ENCODE measurements around the gene PLEKHN1.
"Not testable (repeated sequence)": the region's sequence is repeated elsewhere in the genome, so short reads cannot be mapped to it uniquely, and the experiment has no call there.

PLEKHN1 gene

DNA sequence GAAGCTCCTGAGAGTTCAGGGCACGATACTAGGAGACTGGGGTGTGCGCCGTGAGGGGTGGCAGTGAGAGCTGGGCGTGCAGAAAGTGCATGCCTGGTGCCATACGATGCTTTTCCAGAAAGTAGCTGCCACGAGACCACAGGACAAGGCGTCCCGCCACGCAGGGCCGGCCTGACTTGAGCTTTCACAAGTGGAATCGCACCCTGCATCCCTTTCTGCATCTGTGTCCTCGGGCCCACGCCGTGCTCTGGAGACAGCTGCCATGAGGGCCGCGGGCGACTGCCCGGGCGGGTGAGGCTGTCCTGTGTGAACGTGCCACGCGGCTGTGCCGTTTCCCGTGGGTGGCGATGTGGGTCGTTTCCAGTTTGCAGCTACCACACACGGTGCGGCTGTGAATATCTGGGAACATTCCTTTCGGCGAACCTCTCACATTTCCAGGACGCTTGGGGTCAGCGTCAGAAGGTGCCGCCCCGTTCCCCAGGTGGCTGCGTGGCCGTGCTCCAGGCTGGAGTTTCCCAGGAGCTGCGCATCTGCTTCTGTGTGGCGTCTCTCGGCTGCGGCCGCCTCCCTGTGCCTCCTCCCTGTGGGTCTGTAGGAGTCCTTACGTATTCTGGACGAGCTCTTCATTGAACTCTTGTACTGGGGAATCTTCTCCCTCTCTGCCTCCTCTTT, 16.6 kb downstream of the PLEKHN1 start:
- peaks cover 49% of the 10 kb centered on the region for H3K27me3 ChIP-seq (ENCODE audit: insufficient read depth, low read length)
- H3K4me1 ChIP-seq (ENCODE audit: insufficient read depth, low read length) = no peaks in the 10 kb centered on the region
- H3K36me3 ChIP-seq (ENCODE audit: insufficient read depth, low read length) = no peaks in the 10 kb centered on the region
- no peak overlapping the region for H3K9ac ChIP-seq (ENCODE audit: low read depth, low read length)
- H3K9me3 ChIP-seq (ENCODE audit: insufficient read depth, low read depth, low read length) = no peaks in the 10 kb centered on the region
- WGBS = 87% methylated on average over 43 of the region's 43 CpGs
- H3K4me3 ChIP-seq (ENCODE audit: low read length) = no peak overlapping the region
- no peak overlapping the region for H3K27ac ChIP-seq (ENCODE audit: low read depth, low read length)

DNA sequence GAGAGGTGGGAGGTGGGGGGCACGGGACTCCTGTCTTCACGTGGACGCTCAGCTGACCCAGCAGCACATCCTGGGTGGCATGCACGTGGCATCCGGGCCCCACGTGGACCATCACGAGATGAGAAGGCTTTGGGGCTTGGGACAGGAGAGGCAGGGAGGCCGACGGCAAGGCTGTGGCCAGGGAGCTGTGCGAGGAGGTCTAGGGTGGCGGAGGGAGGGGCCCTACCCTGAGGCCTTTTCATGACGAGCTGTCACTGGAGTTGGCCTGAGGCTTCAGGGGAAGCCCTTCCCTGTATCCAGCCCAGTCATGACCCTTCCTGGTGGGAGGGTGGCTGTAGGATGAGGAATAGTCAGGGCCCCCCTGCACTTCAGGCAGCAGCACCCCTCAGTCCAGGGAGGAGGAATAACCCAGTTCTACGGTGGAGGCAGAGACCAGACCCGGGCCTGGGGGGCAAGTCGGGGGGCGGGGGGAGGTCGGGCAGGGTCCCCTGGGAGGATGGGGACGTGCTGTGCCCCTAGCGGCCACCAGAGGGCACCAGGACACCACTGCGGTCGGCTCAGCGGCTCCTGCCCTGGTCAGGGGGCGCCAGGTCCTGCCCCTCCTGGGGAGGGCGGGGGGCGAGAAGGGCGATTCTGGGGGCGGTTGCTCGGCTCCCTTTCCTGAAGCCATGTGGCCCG, 17.7 kb downstream of the PLEKHN1 start:
- 23% methylated on average over 29 of the region's 29 CpGs for WGBS
- no peak overlapping the region for H3K9ac ChIP-seq (ENCODE audit: low read depth, low read length)
- no peak overlapping the region for H3K27ac ChIP-seq (ENCODE audit: low read depth, low read length)
- H3K4me3 ChIP-seq (ENCODE audit: low read length) = no peak overlapping the region
- H3K4me1 ChIP-seq (ENCODE audit: insufficient read depth, low read length) = no peaks in the 10 kb centered on the region
- H3K36me3 ChIP-seq (ENCODE audit: insufficient read depth, low read length) = no peaks in the 10 kb centered on the region
- peaks cover 55% of the 10 kb centered on the region for H3K27me3 ChIP-seq (ENCODE audit: insufficient read depth, low read length)
- no peaks in the 10 kb centered on the region for H3K9me3 ChIP-seq (ENCODE audit: insufficient read depth, low read depth, low read length)

DNA sequence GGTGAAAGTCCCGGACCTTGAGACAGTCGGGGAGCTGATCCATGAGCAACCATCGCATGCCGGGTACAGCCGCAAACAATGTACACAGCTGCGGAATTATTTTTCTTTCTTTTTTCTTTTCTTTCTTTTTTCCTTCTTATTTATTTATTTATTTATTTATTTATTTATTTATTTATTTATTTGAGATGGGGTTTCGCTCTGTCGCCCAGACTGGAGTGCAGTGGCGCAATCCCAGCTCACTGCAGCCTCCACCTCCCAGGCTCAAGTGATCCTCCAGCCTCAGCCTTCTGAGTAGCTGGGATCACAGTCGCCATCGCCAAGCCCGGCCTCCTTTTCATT, 18.2 kb downstream of the PLEKHN1 start:
- Histone ChIP-seq H3K27me3 (ENCODE audit: insufficient read depth, low read length) (peaks cover 60% of the 10 kb centered on the region), H3K27ac (ENCODE audit: low read depth, low read length) (no peak overlapping the region), H3K4me3 (ENCODE audit: low read length) (no peak overlapping the region), H3K36me3 (ENCODE audit: insufficient read depth, low read length) (no peaks in the 10 kb centered on the region), H3K4me1 (ENCODE audit: insufficient read depth, low read length) (no peaks in the 10 kb centered on the region), H3K9ac (ENCODE audit: low read depth, low read length) (no peak overlapping the region), H3K9me3 (ENCODE audit: insufficient read depth, low read depth, low read length) (no peaks in the 10 kb centered on the region)
- WGBS = 66% methylated on average over 9 of the region's 12 CpGs

DNA sequence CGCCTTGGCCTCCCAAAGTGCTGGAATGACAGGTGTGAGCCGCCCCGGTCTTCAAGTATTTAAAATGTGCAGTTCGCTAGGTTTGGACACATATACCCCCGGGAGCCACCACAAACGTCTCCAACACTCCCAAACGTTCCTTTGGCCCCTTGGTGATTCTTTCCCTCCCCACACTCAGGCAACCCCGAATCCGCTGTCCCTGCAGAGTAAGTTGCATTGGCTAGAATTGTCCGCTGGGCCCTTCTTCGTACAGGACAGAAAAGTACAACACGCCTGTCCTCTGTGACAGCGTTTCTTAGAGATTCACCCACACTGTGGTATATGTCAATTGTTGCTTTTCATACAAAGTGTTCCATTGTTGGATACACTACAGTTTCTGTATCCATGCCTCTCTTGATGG, 18.8 kb downstream of the PLEKHN1 start:
- 84% methylated on average over 12 of the region's 13 CpGs for WGBS
- Histone ChIP-seq H3K4me3 (ENCODE audit: low read length) (no peak overlapping the region), H3K36me3 (ENCODE audit: insufficient read depth, low read length) (no peaks in the 10 kb centered on the region), H3K9me3 (ENCODE audit: insufficient read depth, low read depth, low read length) (no peaks in the 10 kb centered on the region), H3K4me1 (ENCODE audit: insufficient read depth, low read length) (no peaks in the 10 kb centered on the region), H3K9ac (ENCODE audit: low read depth, low read length) (no peak overlapping the region), H3K27ac (ENCODE audit: low read depth, low read length) (no peak overlapping the region), H3K27me3 (ENCODE audit: insufficient read depth, low read length) (peaks cover 64% of the 10 kb centered on the region)

DNA sequence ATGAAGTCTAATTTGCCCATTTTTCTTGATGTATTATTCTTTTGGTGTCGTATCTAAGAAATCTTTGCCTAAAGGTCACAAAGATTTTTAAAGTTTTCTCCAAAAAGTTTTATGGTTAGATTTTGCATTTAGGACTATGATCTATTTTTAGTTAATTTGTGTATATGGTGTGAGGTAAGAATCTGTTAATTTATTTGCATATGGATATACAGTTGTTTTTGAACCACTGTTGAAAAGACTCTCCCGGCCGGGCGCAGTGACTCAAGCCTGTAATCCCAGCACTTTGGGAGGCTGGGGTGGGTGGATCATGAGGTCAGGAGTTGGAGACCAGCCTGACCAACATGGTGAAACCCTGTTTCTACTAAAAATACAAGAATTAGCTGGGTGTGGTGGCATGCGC, 21.8 kb downstream of the PLEKHN1 start:
- H3K4me3 ChIP-seq (ENCODE audit: low read length); H3K27ac ChIP-seq (ENCODE audit: low read depth, low read length); H3K9ac ChIP-seq (ENCODE audit: low read depth, low read length); H3K36me3 ChIP-seq (ENCODE audit: insufficient read depth, low read length); H3K9me3 ChIP-seq (ENCODE audit: insufficient read depth, low read depth, low read length); H3K4me1 ChIP-seq (ENCODE audit: insufficient read depth, low read length): not testable (repeated sequence)
- H3K27me3 ChIP-seq (ENCODE audit: insufficient read depth, low read length) = peaks cover 51% of the 10 kb centered on the region
- 79% methylated on average over 5 of the region's 5 CpGs for WGBS

DNA sequence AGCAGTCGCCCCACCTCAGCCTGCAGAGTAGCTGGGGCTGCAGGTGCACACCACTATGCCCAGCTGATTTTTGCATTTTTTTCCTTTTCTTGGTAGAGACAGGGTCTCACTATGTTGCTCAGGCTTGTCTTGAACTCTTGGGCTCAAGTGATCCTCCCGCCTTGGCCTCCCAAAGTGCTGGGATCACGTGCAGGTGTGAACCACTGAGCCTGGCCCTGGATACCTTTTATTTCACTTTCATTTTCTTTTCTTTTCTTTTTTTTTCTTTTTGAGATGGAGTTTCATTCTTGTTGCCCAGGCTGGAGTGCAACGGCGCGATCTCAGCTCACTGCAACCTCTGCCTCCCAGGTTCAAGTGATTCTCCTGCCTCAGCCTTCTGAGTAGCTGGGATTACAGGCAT, 25.0 kb downstream of the PLEKHN1 start:
- H3K4me1 ChIP-seq (ENCODE audit: insufficient read depth, low read length); H3K4me3 ChIP-seq (ENCODE audit: low read length); H3K27ac ChIP-seq (ENCODE audit: low read depth, low read length); H3K36me3 ChIP-seq (ENCODE audit: insufficient read depth, low read length); H3K9me3 ChIP-seq (ENCODE audit: insufficient read depth, low read depth, low read length); H3K9ac ChIP-seq (ENCODE audit: low read depth, low read length): not testable (repeated sequence)
- H3K27me3 ChIP-seq (ENCODE audit: insufficient read depth, low read length) = peaks cover 47% of the 10 kb centered on the region
- WGBS = 95% methylated on average over 6 of the region's 6 CpGs

DNA sequence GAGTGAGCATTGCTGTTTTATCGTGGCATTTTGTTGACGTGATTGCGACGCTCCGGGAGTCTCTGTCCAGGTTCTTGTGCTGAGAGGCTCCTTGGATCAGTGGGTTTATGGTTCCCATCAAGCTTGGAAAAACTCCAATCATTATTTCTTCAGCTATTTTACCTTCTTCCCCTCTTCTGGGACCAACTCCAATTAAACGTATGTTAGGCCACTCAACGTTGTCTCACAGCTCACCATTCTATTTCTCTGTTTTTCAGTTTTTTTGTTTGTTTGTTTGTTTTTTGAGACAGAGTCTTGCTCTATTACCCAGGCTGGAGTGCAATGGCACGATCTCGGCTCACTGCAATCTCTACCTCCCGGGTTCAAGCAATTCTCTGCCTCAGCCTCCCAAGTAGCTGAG, 25.6 kb downstream of the PLEKHN1 start:
- Histone ChIP-seq H3K9me3 (ENCODE audit: insufficient read depth, low read depth, low read length) (0 out of 2 replicates have a peak, but pooled peaks cover 3% of the 10 kb centered on the region), H3K4me1 (ENCODE audit: insufficient read depth, low read length) (no peaks in the 10 kb centered on the region), H3K27me3 (ENCODE audit: insufficient read depth, low read length) (peaks cover 45% of the 10 kb centered on the region), H3K27ac (ENCODE audit: low read depth, low read length) (no peak overlapping the region), H3K4me3 (ENCODE audit: low read length) (no peak overlapping the region), H3K9ac (ENCODE audit: low read depth, low read length) (no peak overlapping the region), H3K36me3 (ENCODE audit: insufficient read depth, low read length) (no peaks in the 10 kb centered on the region)
- WGBS = 92% methylated on average over 10 of the region's 10 CpGs

DNA sequence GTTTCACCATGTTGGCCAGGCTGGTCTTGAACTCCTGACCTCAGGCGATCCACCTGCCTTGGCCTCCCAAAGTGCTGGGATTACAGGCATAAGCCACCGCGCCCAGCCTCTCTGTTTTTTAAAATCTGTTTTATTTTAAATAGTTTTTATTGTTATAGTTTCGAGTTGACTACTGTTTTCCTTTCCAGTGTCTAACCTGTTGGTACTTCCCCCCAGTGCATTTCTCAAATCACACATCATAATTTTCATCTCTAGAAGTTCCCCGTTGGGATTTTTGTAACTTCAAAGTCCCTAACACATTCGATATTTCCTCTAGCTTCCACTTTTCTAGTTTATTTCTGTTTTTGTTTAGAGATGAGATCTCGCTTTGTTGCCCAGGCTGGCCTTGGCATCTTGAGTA, 26.1 kb downstream of the PLEKHN1 start:
- Histone ChIP-seq H3K36me3 (ENCODE audit: insufficient read depth, low read length) (no peaks in the 10 kb centered on the region), H3K9me3 (ENCODE audit: insufficient read depth, low read depth, low read length) (0 out of 2 replicates have a peak, but pooled peaks cover 3% of the 10 kb centered on the region), H3K4me3 (ENCODE audit: low read length) (no peak overlapping the region), H3K27me3 (ENCODE audit: insufficient read depth, low read length) (peaks cover 50% of the 10 kb centered on the region), H3K4me1 (ENCODE audit: insufficient read depth, low read length) (peaks cover 3% of the 10 kb centered on the region; the same call in 1 of the 2 replicates), H3K27ac (ENCODE audit: low read depth, low read length) (no peak overlapping the region), H3K9ac (ENCODE audit: low read depth, low read length) (no peak overlapping the region)
- 96% methylated on average over 7 of the region's 7 CpGs for WGBS

DNA sequence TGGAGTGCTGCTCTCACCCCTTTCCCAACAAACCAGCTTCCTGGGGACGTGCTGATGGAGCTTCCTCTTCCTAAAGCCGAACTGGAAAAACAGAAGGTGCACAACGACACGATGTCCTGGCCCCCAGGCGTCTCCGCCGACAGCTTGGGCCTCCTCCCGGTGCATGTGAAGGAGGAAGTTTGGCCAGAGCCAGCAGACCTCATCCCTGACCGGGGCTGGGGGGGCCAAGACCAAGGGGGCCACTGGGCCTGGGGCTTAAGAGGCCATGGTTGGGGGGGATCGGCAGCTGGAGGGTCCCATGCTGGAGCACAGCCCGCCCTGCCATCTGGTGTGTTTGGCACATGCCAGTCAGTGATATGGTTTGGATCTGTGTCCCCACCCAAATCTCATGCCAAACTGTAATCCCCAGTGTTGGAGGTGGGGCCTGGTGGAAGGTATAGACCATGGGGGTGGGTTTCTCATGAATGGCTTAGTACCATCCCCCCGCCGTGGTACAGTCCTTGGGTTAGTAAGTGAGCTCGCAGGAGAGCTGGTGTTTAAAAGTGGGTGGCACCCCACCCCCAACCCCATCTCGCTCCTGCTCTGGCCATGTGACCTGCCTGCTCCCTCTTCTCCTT, 27.2 kb downstream of the PLEKHN1 start:
- Histone ChIP-seq H3K4me3 (ENCODE audit: low read length) (no peak overlapping the region), H3K27me3 (ENCODE audit: insufficient read depth, low read length) (peaks cover 59% of the 10 kb centered on the region), H3K4me1 (ENCODE audit: insufficient read depth, low read length) (peaks cover 7% of the 10 kb centered on the region), H3K36me3 (ENCODE audit: insufficient read depth, low read length) (no peaks in the 10 kb centered on the region), H3K9ac (ENCODE audit: low read depth, low read length) (no peak overlapping the region), H3K27ac (ENCODE audit: low read depth, low read length) (no peak overlapping the region), H3K9me3 (ENCODE audit: insufficient read depth, low read depth, low read length) (0 out of 2 replicates have a peak, but pooled peaks cover 3% of the 10 kb centered on the region)
- WGBS = 80% methylated on average over 15 of the region's 15 CpGs

DNA sequence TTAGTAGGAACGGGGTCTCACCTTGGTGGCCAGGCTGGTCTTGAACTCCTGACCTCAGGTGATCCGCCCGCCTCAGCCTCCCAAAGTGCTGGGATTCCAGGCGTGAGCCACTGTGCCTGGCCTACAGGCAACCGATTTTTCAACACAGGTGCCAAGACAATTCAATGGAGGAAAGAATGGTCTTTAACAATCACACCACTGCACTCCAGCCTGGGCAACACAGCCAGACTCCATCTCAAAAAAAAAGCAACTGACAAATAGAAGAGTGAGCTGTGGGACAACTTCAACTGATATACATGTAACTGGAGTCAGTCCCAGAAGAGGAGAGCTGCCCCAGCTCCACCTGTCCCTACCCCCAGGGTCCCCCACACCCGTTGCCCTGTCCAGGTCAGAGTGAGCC, 28.3 kb downstream of the PLEKHN1 start:
- H3K9me3 ChIP-seq (ENCODE audit: insufficient read depth, low read depth, low read length); H3K27ac ChIP-seq (ENCODE audit: low read depth, low read length); H3K4me3 ChIP-seq (ENCODE audit: low read length); H3K9ac ChIP-seq (ENCODE audit: low read depth, low read length); H3K4me1 ChIP-seq (ENCODE audit: insufficient read depth, low read length); H3K36me3 ChIP-seq (ENCODE audit: insufficient read depth, low read length): not testable (repeated sequence)
- WGBS = 91% methylated on average over 6 of the region's 6 CpGs
- peaks cover 59% of the 10 kb centered on the region for H3K27me3 ChIP-seq (ENCODE audit: insufficient read depth, low read length)

DNA sequence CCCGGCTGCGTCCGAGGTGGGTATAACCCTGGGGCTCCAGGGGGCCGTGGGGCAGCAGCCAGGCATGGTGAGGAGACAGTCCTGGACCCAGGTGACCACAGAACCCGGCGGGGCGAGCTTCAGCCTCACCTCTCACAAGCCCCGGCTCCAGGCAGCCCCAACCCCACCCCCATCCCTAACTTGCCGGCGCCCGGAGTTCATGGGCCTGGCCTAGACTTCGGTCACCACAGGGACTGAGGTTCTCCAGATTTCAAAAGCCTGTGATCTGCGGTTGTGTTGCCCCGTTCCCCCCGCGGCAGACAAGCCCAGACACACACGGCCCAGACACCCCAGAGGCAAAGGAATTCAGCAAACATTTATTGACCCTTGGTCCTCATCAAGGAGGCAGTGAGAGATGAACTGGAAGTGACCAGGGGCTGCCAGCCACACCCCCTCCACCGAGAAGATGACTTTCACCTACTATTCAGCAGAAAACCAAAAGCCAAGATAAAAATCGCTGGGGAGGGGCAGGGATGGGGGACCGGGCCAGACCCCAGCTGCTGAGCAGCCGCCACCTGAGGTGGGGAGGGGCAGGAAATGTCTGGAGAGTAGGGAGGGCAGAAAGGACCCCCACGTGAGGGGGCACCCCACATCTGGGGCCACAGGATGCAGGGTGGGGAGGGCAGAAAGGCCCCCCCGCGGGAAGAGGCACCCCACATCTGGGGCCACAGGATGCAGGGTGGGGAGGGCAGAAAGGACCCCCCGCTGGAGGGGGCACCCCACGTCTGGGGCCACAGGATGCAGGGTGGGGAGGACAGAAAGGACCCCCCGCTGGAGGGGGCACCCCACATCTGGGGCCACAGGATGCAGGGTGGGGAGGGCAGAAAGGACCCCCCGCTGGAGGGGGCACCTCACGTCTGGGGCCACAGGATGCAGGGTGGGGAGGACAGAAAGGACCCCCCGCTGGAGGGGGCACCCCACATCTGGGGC, 29.7 kb downstream of the PLEKHN1 start:
- Histone ChIP-seq H3K27ac (ENCODE audit: low read depth, low read length) (no peak overlapping the region), H3K9me3 (ENCODE audit: insufficient read depth, low read depth, low read length) (0 out of 2 replicates have a peak, but pooled peaks cover 3% of the 10 kb centered on the region), H3K4me1 (ENCODE audit: insufficient read depth, low read length) (peaks cover 7% of the 10 kb centered on the region), H3K36me3 (ENCODE audit: insufficient read depth, low read length) (no peaks in the 10 kb centered on the region), H3K27me3 (ENCODE audit: insufficient read depth, low read length) (peaks cover 67% of the 10 kb centered on the region), H3K4me3 (ENCODE audit: low read length) (no peak overlapping the region), H3K9ac (ENCODE audit: low read depth, low read length) (no peak overlapping the region)
- WGBS = 63% methylated on average over 22 of the region's 30 CpGs

All from HUES64 (cell line).